ENCODE measurements around the gene ETV4. TPM values are rescaled to one million over a fixed set of nuclear protein-coding genes. Genes with fewer than 3 reads are reported as not detected.

The ETV4 gene
- total RNA-seq, 1 donor from 2014 or later = 4.0 TPM

GRCh38 chr17:43588664-43589435, 42.7 kb upstream of the ETV4 start:
- Histone ChIP-seq H3K36me3 (no peaks in the 10 kb centered on the region), H3K9me3 (no peaks in the 10 kb centered on the region), H3K4me3 (no peak overlapping the region), H3K4me1 (peaks cover 7% of the 10 kb centered on the region), H3K27me3 (no peaks in the 10 kb centered on the region), H3K27ac (no peak overlapping the region)
- no peak for ATAC-seq
- DNase-seq = no peak
- intact Hi-C loops (cut with DNase I) = loop anchor here (10.0 kb wide), 1 partner anchor 166 kb away; the partner anchor contains the start of gene SOST
- TF ChIP-seq CTCF (IDR thresholded peaks at IDR 0.05) = no peak

- ATAC-seq (no peak), DNase-seq (no peak)
- Histone ChIP-seq H3K27me3 (no peaks in the 10 kb centered on the region), H3K4me3 (no peak overlapping the region), H3K36me3 (no peaks in the 10 kb centered on the region), H3K27ac (no peak overlapping the region), H3K9me3 (no peaks in the 10 kb centered on the region), H3K4me1 (peaks cover 7% of the 10 kb centered on the region)
- TF ChIP-seq CTCF (IDR thresholded peaks at IDR 0.05) = no peak
- intact Hi-C loops (cut with DNase I) = loop anchor here (10.0 kb wide), 1 partner anchor 167 kb away; the partner anchor contains the start of gene SOST
Measured at GRCh38 chr17:43588121-43588520, 42.0 kb upstream of the ETV4 start.

- H3K27me3 ChIP-seq = no peaks in the 10 kb centered on the region
- DNase-seq (no peak), ATAC-seq (no peak)
- H3K4me3 ChIP-seq = no peak overlapping the region
- no peaks in the 10 kb centered on the region for H3K9me3 ChIP-seq
- no peaks in the 10 kb centered on the region for H3K36me3 ChIP-seq
- TF ChIP-seq CTCF (IDR thresholded peaks at IDR 0.05) = no peak
- intact Hi-C loops (cut with DNase I) = loop anchor here (10.0 kb wide), 1 partner anchor 167 kb away; the partner anchor contains the start of gene SOST
- H3K4me1 ChIP-seq = peaks cover 7% of the 10 kb centered on the region
- no peak overlapping the region for H3K27ac ChIP-seq
Measured at GRCh38 chr17:43587647-43588046, 41.5 kb upstream of the ETV4 start.

DNA sequence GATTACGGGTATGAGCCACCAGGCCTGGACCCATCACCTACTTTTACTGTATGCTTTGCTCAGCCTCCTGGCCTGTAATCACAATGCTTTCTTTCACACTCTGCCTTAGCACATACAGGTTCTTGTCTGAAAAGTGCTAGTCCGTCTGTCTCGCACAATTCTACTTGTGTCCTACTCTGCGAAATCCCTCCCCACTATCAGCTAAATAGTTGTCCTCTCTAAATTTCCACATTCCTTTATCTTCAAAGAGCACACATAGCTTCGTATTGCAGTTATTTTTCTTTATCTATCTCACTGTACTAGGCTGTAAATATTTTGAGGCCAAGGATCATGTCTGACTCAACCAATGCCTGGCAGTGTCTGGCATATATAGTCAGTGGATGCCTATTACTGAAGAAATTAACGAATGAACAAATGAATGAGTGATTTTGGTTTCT, 38.5 kb upstream of the ETV4 start:
- intact Hi-C loops (cut with DNase I) = loop anchor here (10.0 kb wide), 1 partner anchor 170 kb away; the partner anchor contains the start of gene SOST
- Histone ChIP-seq H3K27me3 (no peaks in the 10 kb centered on the region), H3K9me3 (no peaks in the 10 kb centered on the region), H3K36me3 (no peaks in the 10 kb centered on the region), H3K27ac (no peak overlapping the region), H3K4me1 (no peaks in the 10 kb centered on the region), H3K4me3 (no peak overlapping the region)
- DNase-seq (no peak), ATAC-seq (no peak)
- TF ChIP-seq CTCF (IDR thresholded peaks at IDR 0.05) = no peak

DNA sequence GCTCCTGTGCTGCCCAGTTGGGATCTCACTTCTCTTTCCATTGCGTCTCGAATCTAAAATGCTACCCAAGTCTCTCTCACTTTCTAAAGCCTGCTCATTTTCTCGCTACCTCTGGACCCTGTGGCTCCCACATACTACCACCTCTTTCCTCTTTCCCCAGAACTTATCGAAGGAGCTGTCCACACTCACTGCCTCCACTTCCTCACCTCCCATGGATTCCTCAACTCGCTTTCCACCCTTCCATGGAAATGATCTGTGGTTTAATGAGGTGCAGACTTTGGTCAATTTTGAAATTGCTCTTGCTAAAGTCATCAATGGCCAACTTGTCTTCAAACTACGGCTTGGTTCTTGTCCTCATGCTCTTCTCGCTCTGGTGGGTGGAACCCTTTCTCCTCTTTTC, 37.2 kb upstream of the ETV4 start:
- no peaks in the 10 kb centered on the region for H3K36me3 ChIP-seq
- DNase-seq (no peak), ATAC-seq (no peak)
- no peak overlapping the region for H3K27ac ChIP-seq
- peaks cover 8% of the 10 kb centered on the region for H3K4me1 ChIP-seq
- intact Hi-C loops (cut with DNase I) = loop anchor here (10.0 kb wide), 1 partner anchor 171 kb away; the partner anchor contains the start of gene SOST
- H3K9me3 ChIP-seq = no peaks in the 10 kb centered on the region
- TF ChIP-seq CTCF (IDR thresholded peaks at IDR 0.05) = no peak
- no peaks in the 10 kb centered on the region for H3K27me3 ChIP-seq
- H3K4me3 ChIP-seq = no peak overlapping the region

All from upper lobe of right lung (tissue), 1 donor.